ENCODE results near the gene EXOC6B.

The EXOC6B gene

DNA sequence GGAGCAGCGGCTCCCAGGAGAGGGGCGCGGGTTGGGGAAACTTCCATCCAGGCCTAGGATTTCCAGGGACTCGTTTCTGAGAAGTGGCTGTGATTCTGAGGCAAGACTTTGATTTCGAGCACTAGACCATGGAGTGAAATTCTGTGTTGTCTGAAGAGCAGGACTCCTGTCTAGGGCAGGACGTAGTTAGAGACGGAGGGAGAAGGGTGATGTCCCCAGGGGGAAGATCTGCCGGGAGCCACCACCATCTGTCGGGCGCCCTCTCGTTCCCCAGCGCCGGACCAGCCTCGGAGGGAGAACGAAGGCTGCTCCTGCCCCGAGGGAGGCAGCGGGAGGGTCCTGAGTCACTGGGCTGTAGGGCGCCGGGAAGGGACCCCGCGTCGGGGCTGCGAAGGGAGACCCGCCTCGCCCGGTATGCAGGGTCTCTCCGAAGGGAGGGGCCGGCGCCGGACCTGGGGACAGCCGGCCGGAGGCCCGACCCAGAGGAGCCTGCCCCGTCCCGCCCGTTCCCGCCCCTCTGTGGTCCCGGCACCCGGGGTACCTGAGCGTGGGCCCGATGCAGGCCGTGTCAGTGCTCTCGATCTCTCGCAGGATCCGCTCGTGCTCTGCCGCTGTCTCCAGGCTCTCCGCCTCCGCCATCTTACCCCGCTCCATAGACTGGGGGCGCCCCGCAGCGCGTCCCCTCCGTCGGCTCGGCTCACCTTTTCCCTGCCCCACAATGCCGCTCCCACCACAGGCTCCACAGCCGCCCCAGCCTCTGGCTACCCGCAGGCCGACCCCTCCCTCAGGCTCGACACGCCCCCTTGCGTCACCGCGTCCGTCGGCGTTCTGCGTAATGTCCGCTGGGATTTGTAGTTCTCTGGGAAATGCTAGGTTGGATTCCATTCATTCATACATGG, at the start of gene EXOC6B:
TSS of gene EXOC6B (minus strand) at position 777 of the 899 bp plus-strand sequence.
- DNase-seq (ENCODE audit: low read depth in 2 of 2), result peak; percentile 82 to 85

- no peak for DNase-seq (ENCODE audit: low read depth in 2 of 2)
These were observed 46.0 kb upstream of the EXOC6B start for GRCh38 chr2:72871880-72872279.

DNA sequence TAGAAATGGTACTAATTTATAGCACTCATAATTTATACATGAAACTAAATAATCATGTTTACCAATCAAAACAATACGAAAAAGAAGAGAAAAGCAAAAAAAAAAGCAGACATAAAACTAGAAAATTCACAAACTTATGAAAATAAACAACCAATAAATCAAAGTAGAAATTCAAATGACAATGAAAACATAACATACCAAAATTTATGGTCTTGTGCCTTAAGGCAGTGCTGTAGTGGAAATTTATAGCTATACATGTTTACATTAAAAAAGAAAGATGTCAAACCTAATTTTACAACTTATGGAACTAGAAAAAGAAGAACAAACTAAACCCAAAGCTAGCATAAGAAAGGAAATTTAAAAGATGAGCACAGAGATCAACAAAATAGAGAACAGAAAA, 45.2 kb upstream of the EXOC6B start:
- no peak for DNase-seq (ENCODE audit: low read depth in 2 of 2)

DNA sequence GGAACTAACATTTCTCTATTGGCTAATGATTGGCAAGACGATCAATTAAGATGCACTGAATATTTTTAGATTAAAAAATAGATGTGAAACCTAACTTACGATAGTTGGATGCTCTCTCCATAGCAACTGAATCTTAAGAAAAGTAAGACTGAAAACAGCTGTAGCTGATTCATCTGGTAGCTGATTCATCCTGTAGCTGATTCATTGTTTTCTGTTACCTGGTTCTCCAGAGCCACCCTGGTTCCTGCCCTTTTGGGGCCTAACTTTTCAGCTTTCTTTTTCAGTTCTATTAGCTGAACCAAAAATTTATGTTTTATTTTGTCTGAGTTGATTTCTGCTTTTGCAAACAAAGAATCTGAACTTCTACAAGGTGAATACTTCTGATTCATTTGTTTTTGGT, 38.7 kb upstream of the EXOC6B start:
- no peak for DNase-seq (ENCODE audit: low read depth in 2 of 2)

DNA sequence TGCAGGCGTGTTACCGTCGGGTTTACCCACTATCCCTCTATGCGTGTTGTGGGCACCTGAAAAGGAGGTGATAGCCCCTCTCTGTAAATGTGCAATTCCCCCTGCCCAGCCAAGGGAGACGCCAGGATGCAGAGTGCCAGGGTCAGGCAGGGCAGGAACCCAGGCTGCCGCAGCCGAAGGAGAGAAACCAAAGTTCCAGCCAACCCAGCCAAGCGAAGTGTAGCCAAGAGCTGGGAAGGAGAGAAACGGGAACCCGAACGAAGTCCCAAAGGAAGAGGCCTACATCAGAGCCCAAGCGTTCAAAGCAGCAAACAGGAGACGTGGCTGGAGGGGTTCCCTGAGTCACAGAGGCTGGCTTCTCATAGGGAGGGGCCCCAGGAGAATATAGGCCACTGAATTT, 37.2 kb upstream of the EXOC6B start:
- DNase-seq (ENCODE audit: low read depth in 2 of 2), result no peak

DNA sequence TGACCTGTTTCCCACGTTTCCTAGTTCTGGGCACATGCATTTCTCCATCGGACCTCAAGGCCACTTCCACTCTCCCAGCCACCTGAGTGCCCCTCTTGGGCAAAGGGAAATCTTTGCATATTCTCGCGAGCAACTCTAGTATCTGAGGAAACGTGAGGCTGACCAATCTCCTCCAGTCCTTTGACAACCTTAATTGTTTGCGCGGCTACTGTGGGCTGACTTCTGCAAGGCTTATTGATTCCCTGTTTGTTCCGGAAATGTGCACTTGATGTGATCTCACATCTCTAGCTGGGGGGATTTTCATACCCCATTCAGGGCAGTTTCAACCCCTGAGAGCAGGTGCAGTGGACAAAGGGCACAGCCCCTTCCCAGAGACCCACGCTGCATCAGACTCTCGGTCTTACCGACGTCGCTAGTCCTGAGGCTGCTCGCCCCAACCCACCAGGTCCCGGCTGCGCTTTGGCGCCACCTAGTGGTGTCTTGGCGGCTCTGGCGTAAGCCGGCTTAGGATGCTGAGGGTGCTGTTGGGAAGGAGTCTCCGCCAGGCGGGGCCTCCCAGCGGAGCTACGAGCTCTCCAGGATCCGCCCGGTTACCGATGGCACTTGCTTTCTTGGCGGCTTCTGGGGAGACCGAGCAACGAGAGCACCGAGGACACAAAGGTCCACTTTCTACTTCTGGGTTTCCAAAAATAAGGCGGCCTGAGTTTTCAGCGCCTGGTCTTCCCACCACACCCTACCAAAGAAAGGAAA, 36.6 kb upstream of the EXOC6B start:
- DNase-seq (ENCODE audit: low read depth in 2 of 2), result peak; percentile 74 to 81

GRCh38 chr2:72859831-72860262, 34.0 kb upstream of the EXOC6B start:
- DNase-seq (ENCODE audit: low read depth in 2 of 2), result peak in 1 of 2 donors; percentile 23

GRCh38 chr2:72851333-72851732, 25.5 kb upstream of the EXOC6B start:
- DNase-seq (ENCODE audit: low read depth in 2 of 2), result no peak

DNA sequence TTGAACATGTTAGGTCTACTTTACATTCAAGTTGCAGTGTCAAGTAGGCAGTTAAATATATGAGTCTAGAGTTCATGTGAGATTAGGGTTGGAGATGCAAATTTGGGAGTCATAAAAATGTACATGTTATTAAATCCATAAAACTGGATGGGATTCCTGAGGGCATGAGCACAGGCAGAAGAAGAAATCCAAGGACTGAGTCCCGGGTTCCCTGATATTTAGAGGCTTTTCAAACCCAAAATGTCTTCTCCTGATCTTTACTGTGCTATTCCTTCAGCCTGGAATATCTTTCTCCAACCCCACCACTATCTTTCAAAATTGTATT, 23.3 kb upstream of the EXOC6B start:
- no peak for DNase-seq (ENCODE audit: low read depth in 2 of 2)

DNA sequence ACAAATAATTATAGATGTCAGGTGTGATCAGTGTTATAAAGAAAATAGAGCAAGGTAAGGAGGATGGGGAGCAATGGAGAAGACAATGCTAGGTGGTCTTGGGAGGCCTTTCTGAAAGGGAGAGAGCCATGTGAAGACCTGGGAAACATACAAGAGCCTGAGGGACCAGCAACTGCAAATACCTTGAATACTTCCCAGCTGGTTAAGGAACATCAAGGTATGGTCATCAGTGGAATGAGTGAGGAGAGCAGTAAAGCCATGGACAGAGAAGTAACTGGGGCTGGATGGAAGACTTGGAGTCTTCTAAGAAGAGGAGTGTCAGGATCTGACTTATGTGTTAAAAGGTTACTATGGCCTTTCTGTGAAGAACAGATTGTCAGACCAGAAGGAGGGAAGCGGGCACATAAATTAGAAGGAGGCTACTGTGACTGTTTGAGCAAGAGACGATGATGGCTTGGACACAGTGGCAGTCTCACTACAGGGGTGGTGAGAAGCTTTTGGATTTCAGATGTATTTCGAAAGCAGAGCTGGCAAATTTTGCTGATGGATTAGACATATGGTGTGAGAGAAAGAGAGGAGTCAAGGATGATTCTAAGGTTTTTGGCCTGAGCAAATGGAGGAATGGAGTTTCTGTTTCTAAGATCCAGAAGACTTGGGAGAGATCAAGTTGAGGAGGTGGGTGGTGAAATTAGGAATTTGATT, 22.8 kb upstream of the EXOC6B start:
- no peak for DNase-seq (ENCODE audit: low read depth in 2 of 2)

GRCh38 chr2:72847534-72848315, 21.9 kb upstream of the EXOC6B start:
- no peak for DNase-seq (ENCODE audit: low read depth in 2 of 2)

GRCh38 chr2:72846171-72847095, 20.6 kb upstream of the EXOC6B start:
- no peak for DNase-seq (ENCODE audit: low read depth in 2 of 2)

DNA sequence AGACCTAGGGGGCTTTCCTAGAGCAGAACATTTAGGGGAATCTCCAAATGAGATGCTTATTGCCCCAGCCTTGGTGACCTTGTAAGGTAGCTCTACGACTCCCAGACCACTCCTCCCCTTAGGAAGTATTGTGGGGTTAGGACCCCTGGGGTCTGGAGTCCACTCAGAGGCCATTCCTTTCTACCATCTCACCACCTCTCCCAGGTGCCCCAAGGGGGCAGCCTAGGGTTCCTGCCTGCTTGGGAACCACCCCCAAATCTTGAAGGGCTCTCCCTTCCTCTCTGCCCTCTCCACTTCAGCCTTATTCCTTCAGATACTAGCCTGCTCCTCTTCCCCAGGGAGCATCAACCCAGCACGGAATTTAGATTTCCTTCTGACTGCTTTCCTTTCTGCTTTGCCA, 17.5 kb upstream of the EXOC6B start:
- DNase-seq (ENCODE audit: low read depth in 2 of 2), result no peak

GRCh38 chr2:72841462-72842125, 15.8 kb upstream of the EXOC6B start:
- no peak for DNase-seq (ENCODE audit: low read depth in 2 of 2)

DNA sequence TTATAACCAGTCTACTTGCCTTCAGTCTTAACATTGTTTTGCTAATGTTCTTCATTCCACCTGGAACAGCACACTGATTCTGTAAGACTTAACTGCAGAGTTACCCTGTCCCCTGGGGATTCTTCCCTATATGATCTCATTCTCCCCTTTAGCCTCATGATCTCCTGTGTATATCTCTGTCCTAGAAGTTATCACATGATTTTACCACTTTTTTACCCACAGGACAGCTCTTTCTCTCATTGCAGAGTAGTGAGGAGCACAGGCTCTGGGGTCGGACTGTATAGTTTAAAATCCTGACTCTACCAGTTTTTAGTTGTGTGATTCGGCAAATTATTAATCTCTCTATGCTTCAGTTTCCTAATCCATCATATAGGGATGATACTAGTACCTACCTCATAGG, 14.2 kb upstream of the EXOC6B start:
- DNase-seq (ENCODE audit: low read depth in 2 of 2), result no peak

GRCh38 chr2:72837171-72837570, 11.3 kb upstream of the EXOC6B start:
- no peak for DNase-seq (ENCODE audit: low read depth in 2 of 2)

DNA sequence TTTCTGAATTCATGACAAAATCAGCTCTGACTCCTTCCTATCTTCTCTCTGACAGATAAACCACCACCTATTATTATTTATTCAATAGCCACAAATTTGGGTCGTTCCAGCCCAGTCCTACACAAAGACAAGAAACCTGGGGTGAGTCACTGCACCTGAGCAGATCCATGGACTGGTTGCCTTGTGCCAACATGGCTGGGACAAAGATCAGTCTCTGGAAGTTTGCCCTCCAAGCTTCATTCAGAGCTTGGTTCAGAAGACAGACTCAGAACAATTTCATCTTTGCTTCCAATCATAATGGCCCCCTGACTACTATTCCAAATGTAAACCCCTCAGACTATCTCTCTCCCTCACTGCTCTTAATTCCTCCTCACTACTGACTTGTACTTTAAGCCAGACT, 9.6 kb upstream of the EXOC6B start:
- no peak for DNase-seq (ENCODE audit: low read depth in 2 of 2)

DNA sequence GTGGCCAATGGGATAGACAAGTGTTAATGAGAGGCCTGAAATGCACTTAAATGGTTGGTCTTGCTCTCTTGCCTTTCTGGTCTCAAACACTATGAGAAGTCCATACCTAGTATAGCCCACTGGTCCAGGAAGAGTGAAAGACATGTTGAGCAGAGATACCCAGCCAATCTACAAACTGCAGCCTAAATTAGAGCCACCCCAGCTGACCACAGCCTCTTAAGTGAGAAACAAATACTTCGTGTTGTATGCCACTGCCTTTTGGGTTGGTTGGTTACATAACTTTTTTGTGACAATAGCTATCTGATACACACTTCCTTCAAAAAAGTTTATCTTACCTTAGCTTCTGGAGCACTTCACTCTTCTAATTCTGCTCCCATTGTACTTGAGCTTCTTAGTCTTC, 8.8 kb upstream of the EXOC6B start:
- DNase-seq (ENCODE audit: low read depth in 2 of 2), result no peak

DNA sequence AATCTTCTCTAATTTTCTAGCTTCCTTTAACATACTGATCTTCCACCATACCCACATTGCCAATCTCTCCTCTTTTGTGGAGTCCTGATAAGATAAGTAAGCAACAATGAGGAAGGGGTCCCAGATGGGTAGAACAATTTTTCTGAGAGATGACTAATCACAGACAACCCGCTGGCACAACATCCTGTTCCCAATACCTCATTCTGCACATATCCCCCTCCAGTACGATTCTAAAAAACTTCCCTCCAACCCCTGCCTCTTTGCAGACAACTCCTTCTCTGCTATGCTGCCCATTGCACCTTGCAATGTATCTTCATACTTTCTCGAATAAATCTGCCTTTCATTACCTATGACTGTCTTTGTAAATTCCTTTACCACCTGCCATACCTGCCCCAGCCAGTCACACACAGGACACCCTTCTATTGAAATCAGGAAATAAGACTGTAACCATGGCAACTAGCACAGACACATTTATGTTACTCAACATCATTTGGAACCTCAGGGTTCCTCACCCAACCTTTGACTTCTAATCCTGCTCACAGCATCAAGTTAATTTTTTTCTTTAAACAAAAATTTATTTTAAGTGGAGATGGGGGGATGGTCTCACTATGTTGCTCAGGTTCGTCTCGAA, 7.4 kb upstream of the EXOC6B start:
- DNase-seq (ENCODE audit: low read depth in 2 of 2), result no peak

DNA sequence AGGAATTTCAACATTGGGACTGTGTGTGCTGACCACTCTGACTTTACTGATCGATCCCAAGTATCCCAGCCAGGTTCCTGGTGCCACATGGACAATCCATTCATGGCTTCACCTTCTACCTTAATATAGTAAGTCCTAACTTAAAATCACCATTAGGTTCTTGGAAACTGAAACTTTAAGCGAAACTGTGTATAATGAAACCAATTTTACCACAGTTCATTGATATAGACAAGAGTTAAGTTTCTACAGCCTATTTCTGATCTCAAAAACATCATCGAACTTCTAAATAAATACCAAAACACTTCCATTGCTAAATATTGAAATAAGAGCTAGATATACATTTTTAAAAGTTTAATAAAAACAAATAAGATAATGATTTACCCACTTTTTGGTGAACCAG, 4.4 kb upstream of the EXOC6B start:
- DNase-seq (ENCODE audit: low read depth in 2 of 2), result no peak
